Right lobe of liver (tissue), 6 donors: ENCODE measurements around the gene EWSR1. TPM values are rescaled to one million over a fixed set of nuclear protein-coding genes. Genes with fewer than 3 reads are reported as not detected.

Source experiments
- ATAC-seq, 4 donors: fragments of 200-7000 bp; cut with Tn5 transposase; one replicate each; pipeline ENCODE4 v1.9.1; 2020; ENCODE audit warnings: mild to moderate bottlenecking in 4 of 4, moderate library complexity in 4 of 4
- DNase-seq, 3 donors: peaks; one replicate each; pipeline ENCODE4 v3.0.0-alpha.2; 2020
- H3K27ac ChIP-seq, 3 donors: fragments of 200-600 bp; one replicate each; pipeline ENCODE4 v1.8.0; 2022
- H3K27me3 ChIP-seq, 2 donors: fragments of 200-600 bp; one replicate each; pipeline ENCODE4 v1.8.0; 2022
- H3K36me3 ChIP-seq, 4 donors: fragments of 200-600 bp; sonication (generic) in 1 of 4; one replicate each; pipeline versions ENCODE4 v1.5.1 to v1.8.0; 2017 to 2022; ENCODE audit warnings: control low read depth in 1 of 4
- H3K4me1 ChIP-seq, 4 donors: fragments of 200-600 bp; sonication (generic) in 1 of 4; one replicate each; pipeline versions ENCODE4 v1.5.1 to v1.8.0; 2017 to 2022; ENCODE audit warnings: control low read depth in 1 of 4
- H3K4me3 ChIP-seq, 3 donors: fragments of 200-600 bp; one replicate each; pipeline ENCODE4 v1.8.0; 2022
- H3K9me3 ChIP-seq, 4 donors: fragments of 200-600 bp; sonication (generic) in 1 of 4; one replicate each; pipeline versions ENCODE4 v1.5.1 to v1.8.0; 2017 to 2022; ENCODE audit warnings: control low read depth in 1 of 4
- CTCF ChIP-seq, 4 donors: fragments of 200-600 bp in 3 of 4; fragments of 450-650 bp in 1 of 4; IDR thresholded peaks; one replicate each; pipeline versions ENCODE4 v1.5.1 to v1.8.0; 2016 to 2022; ENCODE audit warnings: antibody characterized with exemption in 4 of 4, mild to moderate bottlenecking in 2 of 4
- POLR2A ChIP-seq: fragments of 450-650 bp; IDR thresholded peaks from one replicate; pipeline ENCODE4 v1.6.1; 2017; ENCODE audit warnings: antibody characterized with exemption, mild to moderate bottlenecking
- WGBS: methylation state at CpG from one replicate; pipeline ENCODE4 v1.1.6; 2018; ENCODE audit warnings: low coverage, low lambda C conversion rate; ENCODE audit not compliant: insufficient coverage; ENCODE audit errors: missing lambda C conversion rate; 5-methylcytosine and 5-hydroxymethylcytosine counted together
- intact Hi-C, 2 donors: fragments of 100-400 bp; cut with DNase I; formaldehyde crosslinking; loops; one replicate each; pipeline versions ENCODE4 v1.11.2 to v1.14.1; 2022
- total RNA-seq, 6 experiments: library from RNA; depleted of rRNA in 2 of 6; stranded (reverse); fragments of >200 nt in 2 of 6; fragmentation: NEBNext Ultra II Directional in 3 of 6; extraction: Animal tissue kit (Norgen Biotek cat#: 25700) in 3 of 6; gene quantifications; one replicate each; pipeline versions ENCODE4 v1.1.0 to v1.2.4, GENCODE V29; 2016 to 2023
- donor health status: DM: no; HTN: yes; CAD: no.
- donor health status: DM: no; HTN: no; CAD: no.
- donor health status: DM: no; HTN: no; CAD: no.
- donor health status: DM: no; HTN: yes; CAD: no.
- donor health status: DM: no; HTN: yes; CAD: no.

The EWSR1 gene
- total RNA-seq, 6 experiments from 2014 or later = 75.0 to 112 (median 98.2) TPM

- Histone ChIP-seq H3K36me3 (peaks cover 0 to 57% (median 8%) of the 10 kb centered on the region in 4 donors), H3K27ac (no peak overlapping the region), H3K27me3 (no peaks in the 10 kb centered on the region), H3K4me3 (no peak overlapping the region), H3K9me3 (no peaks in the 10 kb centered on the region), H3K4me1 (peaks cover 0 to 5% (median 2%) of the 10 kb centered on the region in 4 donors)
- ATAC-seq (no peak), DNase-seq (no peak)
- TF ChIP-seq CTCF (IDR thresholded peaks at IDR 0.05) = no peak
- TF ChIP-seq POLR2A = no peak
- 88% methylated on average over 1 of the region's 11 CpGs for WGBS
- intact Hi-C loops = no loop called here
These were observed 61.5 kb downstream of the EWSR1 start for GRCh38 chr22:29329581-29329980.

GRCh38 chr22:29330291-29330690 lies 62.2 kb downstream of the EWSR1 start:
- TF ChIP-seq POLR2A = no peak
- TF ChIP-seq CTCF (IDR thresholded peaks at IDR 0.05) = no peak
- intact Hi-C loops = no loop called here
- no peaks in the 10 kb centered on the region for H3K27me3 ChIP-seq
- H3K27ac ChIP-seq = no peak overlapping the region
- ATAC-seq (no peak), DNase-seq (no peak)
- no peaks in the 10 kb centered on the region for H3K9me3 ChIP-seq
- H3K36me3 ChIP-seq = peaks cover 0 to 57% (median 8%) of the 10 kb centered on the region in 4 donors
- no peak overlapping the region for H3K4me3 ChIP-seq
- no CpG with 5 or more reads among the region's 19 CpGs for WGBS
- H3K4me1 ChIP-seq = peaks cover 0 to 12% (median 5%) of the 10 kb centered on the region in 4 donors

- no peak for TF ChIP-seq POLR2A
- no peak for TF ChIP-seq CTCF (IDR thresholded peaks at IDR 0.05)
- Histone ChIP-seq H3K4me1 (peaks cover 0 to 16% (median 7%) of the 10 kb centered on the region in 4 donors), H3K27me3 (no peaks in the 10 kb centered on the region), H3K36me3 (peaks cover 0 to 57% (median 8%) of the 10 kb centered on the region in 4 donors), H3K9me3 (no peaks in the 10 kb centered on the region), H3K4me3 (no peak overlapping the region), H3K27ac (no peak overlapping the region)
- ATAC-seq (peak; percentile 33 to 65 (median 58)), DNase-seq (peak in 2 of 3 donors; percentile 66 to 76)
- 51% methylated on average over 3 of the region's 9 CpGs for WGBS
- intact Hi-C loops = no loop called here
These were observed 62.7 kb downstream of the EWSR1 start for GRCh38 chr22:29330753-29331152.

- ATAC-seq = no peak
These were observed 63.1 kb downstream of the EWSR1 start for GRCh38 chr22:29331213-29331612.

More at GRCh38 chr22:29331213-29331612, 63.1 kb downstream of the EWSR1 start:
- H3K4me1 ChIP-seq = peaks cover 0 to 21% (median 9%) of the 10 kb centered on the region in 4 donors
- H3K4me3 ChIP-seq = no peak overlapping the region
- no peak overlapping the region for H3K27ac ChIP-seq
- WGBS = 82% methylated on average over 2 of the region's 8 CpGs
- peaks cover 0 to 59% (median 8%) of the 10 kb centered on the region in 4 donors for H3K36me3 ChIP-seq
- H3K9me3 ChIP-seq = no peaks in the 10 kb centered on the region
- no peak for DNase-seq
- intact Hi-C loops = no loop called here
- no peaks in the 10 kb centered on the region for H3K27me3 ChIP-seq
- TF ChIP-seq CTCF (IDR thresholded peaks at IDR 0.05) = no peak
- no peak for TF ChIP-seq POLR2A
